ENCODE data around the gene APH1A. TPM values are rescaled to one million over a fixed set of nuclear protein-coding genes. Genes with fewer than 3 reads are reported as not detected.

APH1A gene
- total and polyA plus RNA-seq, 2 of the 13 experiments (the other 11 are each of a cell fraction or from before 2014, with no cell fraction given), result 114 to 130 TPM

- no peak for TF ChIP-seq EHMT2 (IDR thresholded peaks at IDR 0.05; ENCODE audit: borderline replicate concordance, low read depth, low read length)
- no peak for TF ChIP-seq ZNF446 (CRISPR knock-in tag; IDR thresholded peaks at IDR 0.05)
- TF ChIP-seq KDM5A (IDR thresholded peaks at IDR 0.05; ENCODE audit: borderline replicate concordance, low read length), result no peak
- no peak for TF ChIP-seq SSRP1 (CRISPR knock-in tag; IDR thresholded peaks at IDR 0.05)
- no peak for TF ChIP-seq TRAFD1 (CRISPR knock-in tag; IDR thresholded peaks at IDR 0.05; ENCODE audit: borderline replicate concordance)
- TF ChIP-seq ZBTB7B (CRISPR knock-in tag; IDR thresholded peaks at IDR 0.05), result no peak
- peak; percentile 79 for TF ChIP-seq HNF4A (CRISPR knock-in tag; IDR thresholded peaks at IDR 0.05)
- TF ChIP-seq ESRRA (CRISPR knock-in tag; IDR thresholded peaks at IDR 0.05; ENCODE audit: low read depth), result no peak
- no peak for TF ChIP-seq SRSF9 (IDR thresholded peaks at IDR 0.05; ENCODE audit: borderline replicate concordance, insufficient read depth, low read depth, low read length, poor library complexity, severe bottlenecking)
- TF ChIP-seq NRL (CRISPR knock-in tag; IDR thresholded peaks at IDR 0.05; ENCODE audit: borderline replicate concordance), result no peak
- TF ChIP-seq ZNF781 (CRISPR knock-in tag; IDR thresholded peaks at IDR 0.05; ENCODE audit: borderline replicate concordance, not compliant biosample characterization), result no peak
- peak; percentile 35 for TF ChIP-seq ASH2L (IDR thresholded peaks at IDR 0.05; ENCODE audit: insufficient read length, low read depth, low read length)
- TF ChIP-seq CBX1 (IDR thresholded peaks at IDR 0.05; ENCODE audit: low read depth), result no peak
- no peak for TF ChIP-seq MEIS1 (CRISPR knock-in tag; IDR thresholded peaks at IDR 0.05; ENCODE audit: borderline replicate concordance)
- TF ChIP-seq ZNF777 (CRISPR knock-in tag; IDR thresholded peaks at IDR 0.05), result no peak
- TF ChIP-seq RFX5 (IDR thresholded peaks at IDR 0.05; ENCODE audit: low read depth, low read length), result no peak
- TF ChIP-seq THAP11 (CRISPR knock-in tag; IDR thresholded peaks at IDR 0.05), result peak; percentile 55
- TF ChIP-seq HNF4G (IDR thresholded peaks at IDR 0.05; ENCODE audit: borderline replicate concordance, low read depth, low read length), result peak; percentile 61; the same call in 1 of the 2 replicates
- no peak for TF ChIP-seq HNF4G (CRISPR knock-in tag; IDR thresholded peaks at IDR 0.05; ENCODE audit: borderline replicate concordance, low read depth)
- TF ChIP-seq NFIB (CRISPR knock-in tag; IDR thresholded peaks at IDR 0.05; ENCODE audit: borderline replicate concordance), result no peak
- TF ChIP-seq JDP2 (CRISPR knock-in tag; IDR thresholded peaks at IDR 0.05; ENCODE audit: borderline replicate concordance), result no peak
- TF ChIP-seq CHD2 (IDR thresholded peaks at IDR 0.05; ENCODE audit: low read depth, low read length), result no peak
- TF ChIP-seq GPN1 (CRISPR knock-in tag; IDR thresholded peaks at IDR 0.05; ENCODE audit: borderline replicate concordance), result no peak
- no peak for TF ChIP-seq ZNF713 (CRISPR knock-in tag; IDR thresholded peaks at IDR 0.05)
- no peak for TF ChIP-seq ZNF124 (CRISPR knock-in tag; IDR thresholded peaks at IDR 0.05)
- TF ChIP-seq ISL2 (CRISPR knock-in tag; IDR thresholded peaks at IDR 0.05), result no peak
- TF ChIP-seq TEF (CRISPR knock-in tag; IDR thresholded peaks at IDR 0.05), result no peak
- TF ChIP-seq FUBP1 (CRISPR knock-in tag; IDR thresholded peaks at IDR 0.05; ENCODE audit: borderline replicate concordance), result no peak
- no peak for TF ChIP-seq ZNF670 (CRISPR knock-in tag; IDR thresholded peaks at IDR 0.05; ENCODE audit: borderline replicate concordance)
These were observed 11.4 kb upstream of the APH1A start (continued) for GRCh38 chr1:150280138-150280707.

All from HepG2 (cell line).